K562 (cell line): ENCODE results near the gene EYA4.

ENCODE experiments used
- NR2F6 ChIP-seq: fragments of 450-650 bp; formaldehyde crosslinking; IDR thresholded peaks from 2 replicates; pipeline ENCODE4 v1.4.0; 2020; ENCODE audit warnings: mild to moderate bottlenecking
- SIRT6 ChIP-seq: IDR thresholded peaks from one replicate; pipeline ENCODE4 v1.6.1; 2012; ENCODE audit warnings: low read depth, mild to moderate bottlenecking, control low read depth, inconsistent platforms, low read length, moderate library complexity
- SRF ChIP-seq, 2 experiments: fragments of 250-450, 450-650 bp in 1 of 2; sonication (Bioruptor Pico) in 1 of 2; sonication (generic) in 1 of 2; formaldehyde crosslinking; IDR thresholded peaks; 2 replicates each; pipeline versions ENCODE4 v1.5.0 to v1.5.1; 2020 to 2022; ENCODE audit warnings: mild to moderate bottlenecking in 1 of 2, missing genetic modification reagents in 1 of 2
- TAF1 ChIP-seq: IDR thresholded peaks from 2 replicates; pipeline ENCODE4 v1.6.1; 2011; ENCODE audit warnings: mild to moderate bottlenecking, low read length, moderate library complexity; ENCODE audit not compliant: insufficient read depth, control insufficient read depth, severe bottlenecking; ENCODE audit errors: extremely low read depth
- ZBTB7A ChIP-seq: IDR thresholded peaks from 2 replicates; pipeline ENCODE4 v1.6.1; 2011; ENCODE audit warnings: low read depth, mild to moderate bottlenecking, low read length, moderate library complexity, borderline replicate concordance; ENCODE audit not compliant: control insufficient read depth
- ZNF197 ChIP-seq: fragments of 200-800 bp; sonication (Bioruptor generic); IDR thresholded peaks from 2 replicates; pipeline ENCODE4 v1.6.1; 2016; ENCODE audit warnings: low read depth, missing genetic modification characterization, missing compliant biosample characterization
- ZNF274 ChIP-seq: IDR thresholded peaks from 2 replicates; pipeline ENCODE4 v1.6.1; 2011; ENCODE audit warnings: low read depth, mild to moderate bottlenecking, low read length, moderate library complexity, borderline replicate concordance
- TF ChIP-seq, protein P1 (sequence below): fragments of 250-450 bp; sonication (Bioruptor Pico); IDR thresholded peaks from 2 replicates; pipeline ENCODE4 v1.5.0; 2020; ENCODE audit warnings: mild to moderate bottlenecking, borderline replicate concordance
- TF ChIP-seq, protein P2 (sequence below), 3 experiments: IDR thresholded peaks in 2 of 3; conservative IDR thresholded peaks in 1 of 3; 2 replicates each; pipeline ENCODE4 v1.5.1; 2011 to 2012; ENCODE audit warnings: low read length in 3 of 3, mild to moderate bottlenecking in 3 of 3, control low read depth in 2 of 3, improper control_type of control experiment in 1 of 3, inconsistent platforms in 1 of 3, low read depth in 1 of 3, mixed read lengths in 1 of 3, moderate library complexity in 1 of 3; ENCODE audit not compliant: insufficient read depth in 2 of 3

DNA sequence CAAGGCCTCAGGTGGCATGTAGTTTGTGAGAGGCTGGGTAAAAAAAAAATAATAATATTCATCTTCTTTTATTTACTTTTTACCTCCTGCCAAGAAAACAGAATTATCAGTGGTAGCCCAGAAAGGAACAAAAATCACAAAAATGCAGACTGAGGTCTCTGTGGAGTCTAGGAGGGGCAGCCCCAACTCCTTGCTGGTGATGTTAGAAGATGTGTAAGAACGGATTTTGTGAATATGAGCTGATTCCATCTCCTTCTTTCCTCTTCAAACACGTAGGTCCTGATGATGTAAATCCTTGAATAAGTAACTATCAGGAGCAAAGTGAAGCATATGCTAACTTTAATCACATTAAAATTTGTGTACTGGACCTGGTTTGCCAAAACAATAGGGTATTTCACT, 226.8 kb downstream of the EYA4 start:
- TF ChIP-seq SIRT6 (no peak), SRF (CRISPR knock-in tag; IDR thresholded peaks at IDR 0.05) (no peak), NR2F6 (CRISPR knock-in tag) (no peak), ZNF197 (CRISPR knock-in tag) (no peak), ZBTB7A (no peak), TAF1 (no peak), ZNF274 (no peak)
- TF ChIP-seq, protein P1, sequence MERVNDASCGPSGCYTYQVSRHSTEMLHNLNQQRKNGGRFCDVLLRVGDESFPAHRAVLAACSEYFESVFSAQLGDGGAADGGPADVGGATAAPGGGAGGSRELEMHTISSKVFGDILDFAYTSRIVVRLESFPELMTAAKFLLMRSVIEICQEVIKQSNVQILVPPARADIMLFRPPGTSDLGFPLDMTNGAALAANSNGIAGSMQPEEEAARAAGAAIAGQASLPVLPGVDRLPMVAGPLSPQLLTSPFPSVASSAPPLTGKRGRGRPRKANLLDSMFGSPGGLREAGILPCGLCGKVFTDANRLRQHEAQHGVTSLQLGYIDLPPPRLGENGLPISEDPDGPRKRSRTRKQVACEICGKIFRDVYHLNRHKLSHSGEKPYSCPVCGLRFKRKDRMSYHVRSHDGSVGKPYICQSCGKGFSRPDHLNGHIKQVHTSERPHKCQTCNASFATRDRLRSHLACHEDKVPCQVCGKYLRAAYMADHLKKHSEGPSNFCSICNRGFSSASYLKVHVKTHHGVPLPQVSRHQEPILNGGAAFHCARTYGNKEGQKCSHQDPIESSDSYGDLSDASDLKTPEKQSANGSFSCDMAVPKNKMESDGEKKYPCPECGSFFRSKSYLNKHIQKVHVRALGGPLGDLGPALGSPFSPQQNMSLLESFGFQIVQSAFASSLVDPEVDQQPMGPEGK (CRISPR knock-in tag): no peak
- TF ChIP-seq, protein P2, sequence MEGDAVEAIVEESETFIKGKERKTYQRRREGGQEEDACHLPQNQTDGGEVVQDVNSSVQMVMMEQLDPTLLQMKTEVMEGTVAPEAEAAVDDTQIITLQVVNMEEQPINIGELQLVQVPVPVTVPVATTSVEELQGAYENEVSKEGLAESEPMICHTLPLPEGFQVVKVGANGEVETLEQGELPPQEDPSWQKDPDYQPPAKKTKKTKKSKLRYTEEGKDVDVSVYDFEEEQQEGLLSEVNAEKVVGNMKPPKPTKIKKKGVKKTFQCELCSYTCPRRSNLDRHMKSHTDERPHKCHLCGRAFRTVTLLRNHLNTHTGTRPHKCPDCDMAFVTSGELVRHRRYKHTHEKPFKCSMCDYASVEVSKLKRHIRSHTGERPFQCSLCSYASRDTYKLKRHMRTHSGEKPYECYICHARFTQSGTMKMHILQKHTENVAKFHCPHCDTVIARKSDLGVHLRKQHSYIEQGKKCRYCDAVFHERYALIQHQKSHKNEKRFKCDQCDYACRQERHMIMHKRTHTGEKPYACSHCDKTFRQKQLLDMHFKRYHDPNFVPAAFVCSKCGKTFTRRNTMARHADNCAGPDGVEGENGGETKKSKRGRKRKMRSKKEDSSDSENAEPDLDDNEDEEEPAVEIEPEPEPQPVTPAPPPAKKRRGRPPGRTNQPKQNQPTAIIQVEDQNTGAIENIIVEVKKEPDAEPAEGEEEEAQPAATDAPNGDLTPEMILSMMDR (IDR thresholded peaks at IDR 0.05 in 2 of 3, conservative IDR thresholded peaks at IDR 0.05 in 1 of 3; ENCODE audit: insufficient read depth in 2 of 3, low read depth in 1 of 3, low read length in 3 of 3): no peak
